Measurements from ENCODE around the gene SEMA3G.

The SEMA3G gene

DNA sequence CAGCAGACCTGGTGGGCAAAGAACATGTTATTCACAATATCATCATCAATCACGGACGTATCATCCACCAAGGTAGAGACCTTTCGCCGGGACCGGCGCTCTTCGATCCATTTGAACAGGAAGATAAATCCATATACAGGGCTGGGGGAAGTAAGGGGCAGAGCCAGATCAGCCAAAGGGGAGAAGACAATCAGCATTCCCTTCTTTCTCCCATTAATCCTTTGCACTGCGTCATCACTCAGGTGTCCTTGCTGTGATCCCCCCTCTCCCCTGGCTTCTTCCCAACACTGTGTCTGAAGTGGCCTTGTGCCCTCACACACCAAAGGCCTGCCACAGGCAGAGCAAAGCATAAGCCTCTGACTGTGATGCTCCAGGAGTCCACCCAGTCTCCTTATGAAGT, 36.4 kb downstream of the SEMA3G start:
- DNase-seq (no peak), ATAC-seq (no peak)

DNA sequence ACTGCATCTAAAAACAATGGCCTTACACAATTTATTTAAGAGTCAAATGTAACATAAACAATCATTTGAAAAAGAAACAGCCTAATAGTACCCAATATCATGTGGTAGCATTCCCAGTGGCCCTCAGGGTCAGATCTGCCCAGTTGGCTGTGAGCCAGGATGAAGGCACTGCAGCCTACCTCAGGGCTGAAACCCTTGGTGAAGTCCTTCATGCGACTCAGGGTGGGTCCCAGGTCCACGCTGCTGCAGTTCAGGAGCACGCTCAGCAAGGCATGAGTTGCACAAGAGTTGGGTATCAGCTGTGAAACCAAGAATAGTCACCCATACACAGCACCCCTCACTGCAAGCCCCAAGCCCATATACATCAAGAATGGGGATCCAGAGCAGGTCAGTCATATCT, 37.1 kb downstream of the SEMA3G start:
- no peak for DNase-seq
- no peak for ATAC-seq

DNA sequence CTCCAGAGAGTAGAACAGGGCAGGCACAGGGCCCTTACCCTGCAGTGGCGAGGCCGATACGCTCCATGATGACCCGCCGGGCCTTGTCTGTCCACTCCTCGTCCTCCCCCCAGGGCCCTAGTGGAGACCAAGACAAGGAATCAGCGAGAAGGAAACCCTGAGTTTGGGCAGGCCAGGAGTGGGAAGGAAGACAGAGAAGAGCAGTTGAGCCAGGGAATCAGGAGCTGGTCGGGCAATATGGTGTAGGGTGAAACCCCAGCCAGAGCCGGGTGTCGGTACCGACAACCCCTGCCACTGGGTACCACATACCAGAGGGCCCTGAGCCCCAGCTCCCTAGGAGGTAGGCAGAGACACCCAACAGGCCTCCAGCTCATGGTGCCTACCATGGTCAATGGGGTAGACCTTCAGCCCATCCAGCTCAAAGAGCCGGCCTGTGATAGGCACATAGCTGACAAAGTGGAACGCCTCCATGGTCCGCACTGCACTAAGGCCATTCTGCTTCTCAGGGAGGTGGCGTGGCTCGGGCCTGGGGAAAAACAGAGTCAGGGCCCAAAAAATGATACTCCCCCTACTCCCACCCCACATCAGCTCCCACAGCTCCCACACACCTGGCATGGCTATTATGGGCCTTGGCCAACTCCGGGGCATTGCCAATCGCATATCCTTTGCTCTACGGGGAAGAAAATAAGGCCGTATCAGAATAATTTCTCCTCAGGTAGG, 38.0 kb downstream of the SEMA3G start:
- DNase-seq (no peak), ATAC-seq (no peak)

GRCh38 chr3:52406231-52406661, 38.7 kb downstream of the SEMA3G start:
- no peak for DNase-seq
- ATAC-seq: no peak

- no peak for DNase-seq
- no peak for ATAC-seq
Observed at GRCh38 chr3:52405601-52406110, 39.2 kb downstream of the SEMA3G start.

DNA sequence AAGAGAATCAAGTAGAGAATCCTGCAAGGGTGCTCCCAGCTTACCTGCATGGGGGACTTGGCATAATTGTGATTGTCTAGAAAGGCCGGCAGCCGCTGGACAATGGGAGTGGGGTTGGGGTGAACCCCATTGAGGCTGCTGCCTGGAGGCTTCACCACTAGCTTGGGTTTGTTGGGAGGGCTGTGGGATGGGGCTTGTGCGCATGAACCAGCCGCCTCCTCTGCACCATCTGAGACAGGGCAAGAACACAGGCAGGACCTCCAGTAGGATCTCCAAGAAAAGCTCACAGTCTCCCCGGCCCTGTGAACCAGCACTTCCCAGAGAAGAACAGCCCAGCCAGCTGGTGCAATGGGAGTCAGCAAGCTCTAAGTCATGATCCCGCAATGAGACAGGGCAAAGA, 39.8 kb downstream of the SEMA3G start:
- no peak for DNase-seq
- no peak for ATAC-seq

DNA sequence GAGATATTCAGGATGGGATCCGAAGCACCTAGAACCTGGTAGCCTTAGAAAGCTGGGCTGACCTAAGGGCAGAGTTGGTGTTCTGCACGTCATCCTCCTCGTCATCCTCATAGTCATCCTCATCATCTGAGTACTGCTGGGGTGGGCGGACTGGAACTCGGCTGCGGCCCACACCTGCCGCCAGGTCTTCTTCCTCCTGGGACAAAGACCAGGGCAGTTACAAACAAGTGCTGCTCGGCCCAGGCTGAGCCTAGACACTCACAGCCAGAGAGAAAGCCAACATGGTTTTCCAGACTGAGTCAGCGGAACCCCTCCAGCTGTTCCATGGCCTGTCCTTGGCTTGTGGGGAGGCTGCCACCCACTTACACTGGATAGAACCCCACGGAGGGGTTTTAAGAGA, 40.5 kb downstream of the SEMA3G start:
- ATAC-seq: no peak
- no peak for DNase-seq

DNA sequence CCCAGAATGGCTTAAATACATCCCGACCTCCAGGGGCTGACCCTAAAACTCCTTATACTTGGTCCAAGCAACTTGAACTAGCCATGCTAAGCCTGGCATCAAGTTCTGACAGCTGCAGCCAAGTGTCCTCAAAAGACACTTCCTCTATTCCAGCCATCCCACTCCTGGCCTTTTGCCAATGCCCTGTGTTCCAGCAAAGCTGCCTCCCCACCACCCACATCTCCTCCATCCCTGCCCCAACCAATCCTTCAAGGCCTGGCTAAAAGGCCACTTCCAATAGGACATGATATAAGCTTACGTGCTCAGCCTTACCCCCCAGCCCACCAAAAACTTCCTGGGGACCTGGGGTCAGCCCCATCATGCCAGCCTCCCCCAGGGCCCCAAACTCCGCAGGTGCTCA, 40.9 kb downstream of the SEMA3G start:
- DNase-seq (no peak), ATAC-seq (no peak)

GRCh38 chr3:52403271-52403841, 41.5 kb downstream of the SEMA3G start:
- ATAC-seq: no peak
- DNase-seq: no peak

DNA sequence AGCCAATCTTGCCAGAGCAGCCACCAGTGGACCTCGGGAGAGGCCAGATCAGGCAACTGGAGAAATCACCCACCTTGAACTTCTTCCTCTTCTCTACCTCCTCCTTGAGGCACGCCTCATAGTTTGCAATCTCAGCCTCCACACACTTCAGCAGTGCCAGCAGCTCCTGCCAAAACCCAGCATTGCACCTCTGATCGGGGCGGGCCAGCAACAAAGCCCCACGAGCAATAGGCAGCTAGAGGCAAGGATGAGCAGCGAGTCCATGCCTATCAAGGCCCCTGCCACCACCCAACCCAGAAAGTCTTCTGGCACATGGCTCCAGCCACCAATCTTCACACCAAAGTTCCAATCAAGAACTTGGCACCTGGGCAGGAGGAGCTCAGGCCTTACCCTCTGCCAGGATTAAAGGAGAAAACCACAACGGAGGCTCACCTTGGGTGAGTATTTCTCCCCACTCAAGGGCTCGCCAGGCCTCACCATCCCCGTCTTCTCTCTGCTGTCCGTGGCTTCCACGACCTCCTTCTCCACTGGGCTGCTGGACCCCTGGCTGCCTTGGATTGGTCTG, 42.1 kb downstream of the SEMA3G start:
- ATAC-seq: no peak

DNA sequence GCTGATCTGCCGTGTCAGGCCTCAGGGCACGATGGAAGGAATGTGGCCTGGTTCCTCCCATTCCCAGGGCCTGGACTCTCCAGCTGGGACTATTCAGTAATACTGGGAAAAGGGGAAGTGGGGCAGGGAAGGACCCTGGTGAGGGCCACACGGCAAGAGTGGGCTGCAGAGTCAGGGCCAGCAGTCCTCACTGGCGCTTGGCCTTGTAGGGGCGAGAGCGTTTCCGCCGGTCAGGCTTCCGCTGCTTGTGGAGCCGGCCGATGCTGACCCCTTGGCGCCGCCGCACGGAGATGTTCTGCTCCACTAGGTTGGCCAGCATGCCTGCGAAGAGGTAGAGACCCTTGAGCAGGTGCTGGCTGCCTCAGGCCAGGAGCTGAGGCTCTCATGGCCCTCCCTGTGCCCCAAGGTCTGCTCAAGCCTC, 42.8 kb downstream of the SEMA3G start:
- no peak for ATAC-seq
- DNase-seq: no peak

More for the DNA sequence above, 42.1 kb downstream of the SEMA3G start:
- DNase-seq: no peak

DNA sequence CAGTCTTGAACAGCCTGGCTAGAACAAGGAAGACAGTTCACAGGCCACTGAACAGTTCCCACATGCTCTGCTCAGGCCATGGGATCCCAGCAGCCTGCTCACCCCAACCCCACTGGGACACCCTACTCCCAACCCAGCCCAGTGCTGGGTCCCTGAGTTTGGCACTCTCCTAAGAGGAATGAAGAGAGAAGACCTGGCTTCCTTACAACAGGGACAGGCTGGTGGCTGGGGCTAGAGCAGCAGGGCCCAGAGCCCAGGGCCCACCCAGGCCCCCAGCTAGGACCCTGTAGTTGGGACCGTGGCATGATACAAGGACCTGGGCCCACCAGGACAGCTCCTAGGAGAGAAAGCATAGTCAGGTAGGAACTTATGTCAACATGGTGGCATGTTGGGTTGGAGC, 43.4 kb downstream of the SEMA3G start:
- DNase-seq (no peak), ATAC-seq (no peak)

DNA sequence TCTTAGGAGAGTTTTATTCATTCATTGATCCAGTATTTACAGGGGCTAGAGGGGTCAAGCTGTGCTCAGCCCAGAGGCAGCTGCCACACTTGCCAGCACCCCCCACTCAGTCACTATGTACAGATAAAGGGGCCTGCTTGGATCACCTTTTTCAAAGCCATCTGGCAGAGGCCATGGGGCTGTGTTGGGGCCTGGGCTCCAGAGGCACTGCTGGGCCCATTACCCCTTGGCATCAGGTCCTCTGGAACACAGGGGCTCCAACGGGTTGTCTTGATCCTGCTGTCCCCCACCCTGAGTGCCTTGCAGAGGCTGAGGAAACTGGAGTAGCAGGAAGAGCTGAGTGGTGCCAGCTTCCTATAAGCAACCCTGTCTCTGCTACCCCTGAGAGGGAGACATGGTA, 43.9 kb downstream of the SEMA3G start:
- DNase-seq (no peak), ATAC-seq (no peak)

- ATAC-seq: no peak
Observed at GRCh38 chr3:52400275-52400793, 44.6 kb downstream of the SEMA3G start.

GRCh38 chr3:52399593-52399992, 45.3 kb downstream of the SEMA3G start:
- DNase-seq: no peak
- no peak for ATAC-seq

More at GRCh38 chr3:52400275-52400793, 44.6 kb downstream of the SEMA3G start:
- no peak for DNase-seq

DNA sequence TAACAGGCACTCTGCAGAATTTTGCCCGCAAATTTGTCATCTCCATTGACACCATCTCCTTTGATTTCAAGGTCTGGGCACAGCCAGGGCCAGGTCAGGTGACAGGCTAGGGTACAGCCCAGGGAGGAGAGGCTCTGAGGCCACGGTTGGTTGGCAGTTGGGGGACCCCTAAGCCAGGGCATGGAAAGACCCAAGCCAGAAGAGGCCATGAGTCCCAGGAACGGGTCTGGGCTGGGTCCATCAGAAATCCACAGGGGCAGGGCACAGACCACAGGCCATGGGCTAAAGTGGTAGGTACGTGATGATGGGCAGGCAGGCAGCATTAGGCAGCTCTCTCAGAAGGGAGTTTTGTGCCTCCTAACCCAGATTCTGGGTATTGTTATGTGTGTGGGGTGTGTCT, 45.8 kb downstream of the SEMA3G start:
- ATAC-seq (no peak), DNase-seq (no peak)

DNA sequence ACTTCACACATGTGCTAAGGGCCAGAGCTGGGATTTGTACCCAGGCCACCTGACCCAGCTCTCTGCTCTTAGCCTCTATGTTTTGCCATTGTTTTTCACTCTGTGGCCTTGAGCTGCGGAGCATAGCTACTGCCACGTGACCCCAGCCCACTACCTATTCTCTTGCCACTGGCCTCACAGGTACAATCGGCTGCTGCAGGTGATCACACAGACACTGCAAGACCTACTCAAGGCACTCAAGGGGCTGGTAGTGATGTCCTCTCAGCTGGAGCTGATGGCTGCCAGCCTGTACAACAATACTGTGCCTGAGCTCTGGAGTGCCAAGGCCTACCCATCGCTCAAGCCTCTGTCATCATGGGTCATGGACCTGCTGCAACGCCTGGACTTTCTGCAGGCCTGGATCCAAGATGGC, 46.2 kb downstream of the SEMA3G start:
- DNase-seq (no peak), ATAC-seq (no peak)

GRCh38 chr3:52397676-52398399, 47.1 kb downstream of the SEMA3G start:
- DNase-seq (no peak), ATAC-seq (no peak)

DNA sequence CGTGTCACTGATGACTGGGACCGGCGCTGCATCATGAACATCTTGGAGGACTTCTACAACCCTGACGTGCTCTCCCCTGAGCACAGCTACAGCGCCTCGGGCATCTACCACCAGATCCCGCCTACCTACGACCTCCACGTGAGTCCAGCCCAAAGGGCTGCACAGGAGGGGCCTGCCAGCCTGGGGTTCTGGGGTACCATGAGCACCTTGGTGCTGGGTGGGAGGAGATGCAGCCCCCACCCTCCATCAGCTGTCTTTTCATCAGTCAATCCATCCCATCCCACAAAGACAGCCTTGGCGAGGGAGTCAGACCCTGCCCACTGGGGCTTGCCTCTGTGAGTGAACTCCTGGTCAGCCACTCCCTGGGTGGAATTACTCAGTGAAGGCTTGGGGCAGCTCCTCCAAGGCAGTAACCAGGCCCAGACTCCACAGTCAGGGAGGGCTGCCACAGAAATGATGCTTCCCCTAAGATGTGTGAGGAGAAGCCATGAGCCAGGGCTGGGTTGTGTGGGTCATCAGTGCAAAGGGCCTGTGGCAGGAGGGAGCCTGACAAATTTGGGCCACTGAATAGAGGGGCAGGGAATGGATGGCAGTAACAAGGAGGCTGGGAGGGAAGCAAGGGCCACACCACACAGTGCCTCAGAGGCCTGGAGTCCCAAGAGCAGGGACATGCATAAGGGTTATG, 47.9 kb downstream of the SEMA3G start:
- ATAC-seq: no peak
- no peak for DNase-seq

DNA sequence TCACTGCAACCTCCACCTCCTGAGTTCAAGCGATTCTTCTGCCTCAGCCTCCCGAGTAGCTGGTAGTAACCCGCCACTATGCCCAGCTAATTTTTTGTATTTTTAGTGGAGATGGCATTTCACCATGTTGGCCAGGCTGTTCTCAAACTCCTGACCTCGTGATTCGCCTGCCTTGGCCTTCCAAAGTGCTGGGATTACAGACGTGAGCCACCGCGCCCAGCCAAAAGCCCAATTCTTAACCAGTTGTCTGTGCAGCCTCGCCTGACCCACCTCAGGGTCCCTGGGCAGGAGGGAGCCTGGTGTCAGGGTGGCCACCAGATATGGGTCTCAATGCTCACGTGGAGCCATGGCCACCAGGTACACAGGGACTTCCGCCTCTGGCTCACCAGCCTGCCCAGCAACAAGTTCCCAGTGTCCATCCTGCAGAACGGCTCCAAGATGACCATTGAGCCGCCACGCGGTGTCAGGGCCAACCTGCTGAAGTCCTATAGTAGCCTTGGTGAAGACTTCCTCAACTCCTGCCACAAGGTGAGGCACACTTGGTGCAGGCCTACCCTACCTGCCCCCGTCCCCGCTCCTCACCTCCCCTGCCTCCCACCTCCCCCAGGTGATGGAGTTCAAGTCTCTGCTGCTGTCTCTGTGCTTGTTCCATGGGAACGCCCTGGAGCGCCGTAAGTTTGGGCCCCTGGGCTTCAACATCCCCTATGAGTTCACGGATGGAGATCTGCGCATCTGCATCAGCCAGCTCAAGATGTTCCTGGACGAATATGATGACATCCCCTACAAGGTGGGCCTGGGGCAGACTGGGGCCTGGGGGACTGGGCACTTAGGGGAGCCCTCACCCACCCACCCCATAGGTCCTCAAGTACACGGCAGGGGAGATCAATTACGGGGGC, 48.6 kb downstream of the SEMA3G start:
- DNase-seq (no peak), ATAC-seq (no peak)

GRCh38 chr3:52395503-52395865, 49.4 kb downstream of the SEMA3G start:
- ATAC-seq (no peak), DNase-seq (no peak)

All from stimulated activated naive CD8-positive, alpha-beta T cell treated with anti-CD3 and anti-CD28 coated beads, Interleukin-15, Interleukin-2, amounts not matched to agents 100 U/mL and 50 U/mL, for 24 hours (primary cell).